Left cardiac atrium (tissue), 4 donors: ENCODE data around the gene PEPD. TPM values are rescaled to one million over a fixed set of nuclear protein-coding genes. Genes with fewer than 3 reads are reported as not detected.

Experiments used
- ATAC-seq, 2 donors: fragments of 200-7000 bp; cut with Tn5 transposase; one replicate each; pipeline ENCODE4 v1.9.1; 2020; ENCODE audit warnings: mild to moderate bottlenecking in 2 of 2, moderate library complexity in 2 of 2
- DNase-seq: peaks from one replicate; pipeline ENCODE4 v3.0.0-alpha.2; 2020
- intact Hi-C, 2 donors: fragments of 100-400 bp; cut with DNase I; formaldehyde crosslinking; loops; one replicate each; pipeline versions ENCODE4 v1.14.1 to v1.15.1; 2022 to 2023
- total RNA-seq, 2 donors: library from RNA; stranded (reverse); fragmentation: NEBNext Ultra II Directional; extraction: Animal tissue kit (Norgen Biotek cat#: 25700); gene quantifications; one replicate each; pipeline ENCODE4 v1.2.1, GENCODE V29; 2021
- donor health status: DM: no; HTN: yes; CAD: no.
- donor health status: DM: no; HTN: yes; CAD: no; lungs with severe emphysema.
- donor health status: DM: yes; HTN: yes; CAD: no.
- donor health status: Dilated cardiomyopathy.

Gene PEPD
- total RNA-seq, 2 donors from 2014 or later, result 40.3 to 51.7 TPM

- DNase-seq, result peak; percentile 12
- intact Hi-C loops, result no loop called here
- ATAC-seq, result no peak
Measured at GRCh38 chr19:33418871-33419787, 102.5 kb downstream of the PEPD start.

- peak; percentile 10 for DNase-seq
- intact Hi-C loops, result no loop called here
- no peak for ATAC-seq
Measured at GRCh38 chr19:33418461-33418860, 103.1 kb downstream of the PEPD start.

- no peak for DNase-seq
- ATAC-seq, result no peak
- intact Hi-C loops, result no loop called here
Measured at GRCh38 chr19:33417751-33418150, 103.8 kb downstream of the PEPD start.

GRCh38 chr19:33416307-33417215, 105.0 kb downstream of the PEPD start:
- DNase-seq, result peak; percentile 61
- ATAC-seq, result peak; percentile 35 to 62
- intact Hi-C loops, result no loop called here

- ATAC-seq (no peak), DNase-seq (peak; percentile 15)
- intact Hi-C loops, result no loop called here
Measured at GRCh38 chr19:33414667-33415605, 106.7 kb downstream of the PEPD start.

- DNase-seq (peak; percentile 18), ATAC-seq (no peak)
- intact Hi-C loops, result no loop called here
Measured at GRCh38 chr19:33413868-33414666, 107.5 kb downstream of the PEPD start.

- DNase-seq, result peak; percentile 16
Measured at GRCh38 chr19:33413426-33413725, 108.2 kb downstream of the PEPD start.

GRCh38 chr19:33412601-33413425, 108.8 kb downstream of the PEPD start:
- ATAC-seq, result no peak
- intact Hi-C loops, result no loop called here
- DNase-seq, result peak; percentile 16

More at GRCh38 chr19:33413426-33413725, 108.2 kb downstream of the PEPD start:
- no peak for ATAC-seq
- intact Hi-C loops, result no loop called here

- intact Hi-C loops, result no loop called here
- ATAC-seq (no peak), DNase-seq (peak; percentile 14)
Measured at GRCh38 chr19:33411621-33412180, 109.9 kb downstream of the PEPD start.

- ATAC-seq, result no peak
- peak; percentile 10 for DNase-seq
- intact Hi-C loops, result no loop called here
Measured at GRCh38 chr19:33410915-33411401, 110.6 kb downstream of the PEPD start.

GRCh38 chr19:33409906-33410685, 111.5 kb downstream of the PEPD start:
- intact Hi-C loops, result loop anchor here (5.0 to 10.0 kb wide), 3 partner anchors 105 to 265 kb away; partner anchors contain the start of gene CEBPA (in 2 of the 2)
- peak; percentile 16 for DNase-seq
- ATAC-seq, result no peak

GRCh38 chr19:33408538-33409434, 112.8 kb downstream of the PEPD start:
- intact Hi-C loops, result loop anchor here (5.0 to 10.0 kb wide), 3 partner anchors 104 to 264 kb away; partner anchors contain the start of gene CEBPA (in 2 of the 2)
- peak; percentile 9 for DNase-seq
- ATAC-seq, result no peak

GRCh38 chr19:33408116-33408515, 113.5 kb downstream of the PEPD start:
- DNase-seq (no peak), ATAC-seq (no peak)

GRCh38 chr19:33407716-33408115, 113.9 kb downstream of the PEPD start:
- ATAC-seq (no peak), DNase-seq (peak; percentile 17)
- intact Hi-C loops, result loop anchor here (2.0 to 10.0 kb wide), 4 partner anchors 103 to 263 kb away; partner anchors contain the start of gene CEBPA (in 2 of the 2)

More at GRCh38 chr19:33408116-33408515, 113.5 kb downstream of the PEPD start:
- intact Hi-C loops, result loop anchor here (5.0 to 10.0 kb wide), 3 partner anchors 103 to 263 kb away; partner anchors contain the start of gene CEBPA (in 2 of the 2)
